OCI-LY7 (cell line): ENCODE measurements around the gene SLC35E2B. TPM values are rescaled to one million over a fixed set of nuclear protein-coding genes. Genes with fewer than 3 reads are reported as not detected.
"Not testable (repeated sequence)": the region's sequence is repeated elsewhere in the genome, so short reads cannot be mapped to it uniquely, and the experiment has no call there.

Experiments used
- BruUV-seq: library from RNA; stranded (reverse); fragments of 400-500 nt; replicated peaks from 2 replicates; lab custom pipeline; 2021; lab: Mats Ljungman, UMichigan
- CTCF ChIA-PET: fragments of 300-600 bp; sonication (Branson Sonifier 250); formaldehyde crosslinking; loops from one replicate; lab custom pipeline; 2022; ENCODE audit warnings: antibody characterized with exemption; ENCODE audit not compliant: unreplicated experiment; lab: Charles Lee
- POLR2A ChIA-PET: fragments of 300-600 bp; sonication (Branson Sonifier 250); formaldehyde crosslinking; loops from one replicate; lab custom pipeline; 2022; ENCODE audit warnings: antibody characterized with exemption; lab: Charles Lee
- DNase-seq: peaks from one replicate; pipeline ENCODE4 v3.0.0-alpha.2; 2015; ENCODE audit warnings: low spot score
- H2AFZ ChIP-seq: fragments of 200-600 bp; sonication (generic), shearing (Covaris generic); 2 replicates; pipeline ENCODE4 v1.6.1; 2014; ENCODE audit warnings: mild to moderate bottlenecking, antibody characterized with exemption, low read length, moderate library complexity
- H3K27ac ChIP-seq: fragments of 200-600 bp; sonication (generic); 2 replicates; pipeline ENCODE4 v1.5.1; 2014; ENCODE audit warnings: mixed run types, low read depth, mild to moderate bottlenecking, moderate library complexity, low read length, inconsistent platforms; ENCODE audit not compliant: poor library complexity, severe bottlenecking
- H3K36me3 ChIP-seq: fragments of 200-600 bp; sonication (generic); 2 replicates; pipeline ENCODE4 v1.6.1; 2014; ENCODE audit warnings: mild to moderate bottlenecking, antibody characterized with exemption, low read length, moderate library complexity, mixed read lengths; ENCODE audit not compliant: insufficient read depth
- H3K4me1 ChIP-seq: fragments of 200-600 bp; sonication (generic); 2 replicates; pipeline ENCODE4 v1.5.1; 2014; ENCODE audit warnings: mild to moderate bottlenecking, low read length; ENCODE audit not compliant: insufficient read depth, poor library complexity, severe bottlenecking
- H3K4me2 ChIP-seq: fragments of 200-600 bp; sonication (generic); 2 replicates; pipeline ENCODE4 v1.6.1; 2014; ENCODE audit warnings: mild to moderate bottlenecking, low read length
- H3K4me3 ChIP-seq: fragments of 200-600 bp; sonication (generic); 2 replicates; pipeline ENCODE4 v1.5.1; 2014; ENCODE audit warnings: mild to moderate bottlenecking, low read depth, low read length; ENCODE audit not compliant: poor library complexity, severe bottlenecking
- H3K79me2 ChIP-seq: fragments of 200-600 bp; sonication (generic); 2 replicates; pipeline ENCODE4 v1.6.1; 2016; ENCODE audit warnings: low read depth, mild to moderate bottlenecking, low read length, moderate library complexity, mixed read lengths; ENCODE audit not compliant: insufficient read depth
- H3K9me2 ChIP-seq: fragments of 200-600 bp; sonication (generic); 2 replicates; pipeline ENCODE4 v1.6.1; 2016; ENCODE audit warnings: mild to moderate bottlenecking, low read length, mixed read lengths; ENCODE audit not compliant: insufficient read depth
- H3K9me3 ChIP-seq: fragments of 200-600 bp; sonication (generic); 2 replicates; pipeline ENCODE4 v1.6.1; 2014; ENCODE audit warnings: mild to moderate bottlenecking, mixed run types, low read length, mixed read lengths
- H4K20me1 ChIP-seq: fragments of 200-600 bp; sonication (generic); 2 replicates; pipeline ENCODE4 v1.6.1; 2014; ENCODE audit warnings: mild to moderate bottlenecking, antibody characterized with exemption, low read length, moderate library complexity, mixed read lengths; ENCODE audit not compliant: insufficient read depth
- CTCF ChIP-seq: fragments of 200-600 bp; sonication (generic); conservative IDR thresholded peaks from 2 replicates; pipeline ENCODE4 v1.5.1; 2014; ENCODE audit warnings: mild to moderate bottlenecking, antibody characterized with exemption, low read length, moderate library complexity, mixed read lengths
- EZH2phosphoT487 ChIP-seq: fragments of 200-600 bp; sonication (generic); IDR thresholded peaks from 2 replicates; pipeline ENCODE4 v1.6.1; 2018; ENCODE audit warnings: low read depth, borderline replicate concordance, mild to moderate bottlenecking, mixed run types, antibody characterized with exemption, low read length, moderate library complexity, mixed read lengths
- intact Hi-C: fragments of 100-400 bp; cut with micrococcal nuclease; formaldehyde crosslinking; loops from one replicate; pipeline ENCODE4 v1.10.0; 2022; ENCODE audit not compliant: unreplicated experiment
- total RNA-seq, 2 experiments: library from RNA; depleted of rRNA in 1 of 2; stranded (reverse); fragments of >200 nt in 1 of 2; shearing (Covaris generic) in 1 of 2; gene quantifications; 2 replicates each; pipeline ENCODE4 v1.2.3, GENCODE V29; 2014 to 2022

SLC35E2B gene
- total RNA-seq, 2 experiments from 2014 or later = 26.6 to 58.9 TPM

DNA sequence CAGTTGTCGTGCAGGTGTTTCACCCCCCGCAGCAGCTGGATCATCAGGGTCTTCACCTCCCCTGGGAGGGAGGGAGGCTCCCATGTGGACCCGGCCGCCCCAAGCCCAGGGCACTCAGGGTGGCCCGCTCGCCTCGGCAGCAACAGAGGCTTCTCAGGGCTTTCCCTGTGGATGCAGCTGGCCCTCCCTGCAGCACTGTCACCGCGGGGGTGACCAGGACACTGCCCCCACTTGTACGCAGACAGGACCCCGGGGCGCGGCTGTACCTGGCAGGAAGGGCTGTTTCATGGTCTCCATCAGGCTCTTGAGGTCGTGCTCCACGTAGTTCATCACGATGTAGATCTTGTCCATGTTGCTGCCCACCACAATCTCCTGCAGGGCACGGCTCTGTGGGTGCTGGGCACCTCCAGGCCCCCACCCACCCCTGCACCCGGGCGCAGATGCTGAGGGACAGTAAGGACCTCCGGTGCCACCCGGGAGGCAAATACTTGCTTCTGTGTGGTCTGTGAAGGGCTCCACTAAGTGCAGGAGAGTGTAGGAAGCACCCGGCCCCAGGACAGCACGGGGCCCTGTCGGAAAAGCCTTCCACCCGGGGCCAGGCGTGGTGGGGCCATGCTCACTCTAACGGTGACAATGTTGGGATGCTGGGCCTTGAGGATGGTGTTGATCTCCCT, 11.8 kb upstream of the SLC35E2B start:
- H3K9me2 ChIP-seq, H3K4me2 ChIP-seq, H3K4me1 ChIP-seq, DNase-seq, CTCF ChIA-PET, H3K36me3 ChIP-seq, H2AFZ ChIP-seq, BruUV-seq, H4K20me1 ChIP-seq, H3K4me3 ChIP-seq, H3K27ac ChIP-seq, H3K9me3 ChIP-seq, POLR2A ChIA-PET, H3K79me2 ChIP-seq, intact Hi-C loops: not testable (repeated sequence)

- H3K4me3 ChIP-seq = no peak overlapping the region
- no peaks in the 10 kb centered on the region for H3K9me3 ChIP-seq
- H4K20me1 ChIP-seq = no peaks in the 10 kb centered on the region
- no TSS peak for BruUV-seq
- H3K4me2 ChIP-seq = no peak overlapping the region
- intact Hi-C loops = no loop called here
- no peak overlapping the region for H2AFZ ChIP-seq
- no peak for TF ChIP-seq CTCF
- TF ChIP-seq EZH2phosphoT487 = no peak
- ChIA-PET POLR2A (no interaction called here), CTCF (no interaction called here)
- H3K27ac ChIP-seq = no peak overlapping the region
- H3K36me3 ChIP-seq = peaks cover 7% of the 10 kb centered on the region; the same call in 1 of the 2 replicates
- no peak for DNase-seq
- no peaks in the 10 kb centered on the region for H3K9me2 ChIP-seq
- no peaks in the 10 kb centered on the region for H3K4me1 ChIP-seq
- H3K79me2 ChIP-seq = no peaks in the 10 kb centered on the region
These were observed 11.2 kb upstream of the SLC35E2B start for GRCh38 chr1:1703796-1704195.

- H4K20me1 ChIP-seq, H3K9me2 ChIP-seq, DNase-seq, intact Hi-C loops, H2AFZ ChIP-seq, H3K9me3 ChIP-seq, H3K79me2 ChIP-seq, H3K4me1 ChIP-seq, CTCF ChIA-PET, H3K36me3 ChIP-seq, H3K27ac ChIP-seq, H3K4me2 ChIP-seq, H3K4me3 ChIP-seq, BruUV-seq: not testable (repeated sequence)
- POLR2A ChIA-PET = interaction anchor here (0.6 kb wide), 1 partner anchor 64 kb away, joined by 5 read pairs; no protein-coding TSS in a partner anchor
These were observed 9.9 kb upstream of the SLC35E2B start for GRCh38 chr1:1702506-1702905.

DNA sequence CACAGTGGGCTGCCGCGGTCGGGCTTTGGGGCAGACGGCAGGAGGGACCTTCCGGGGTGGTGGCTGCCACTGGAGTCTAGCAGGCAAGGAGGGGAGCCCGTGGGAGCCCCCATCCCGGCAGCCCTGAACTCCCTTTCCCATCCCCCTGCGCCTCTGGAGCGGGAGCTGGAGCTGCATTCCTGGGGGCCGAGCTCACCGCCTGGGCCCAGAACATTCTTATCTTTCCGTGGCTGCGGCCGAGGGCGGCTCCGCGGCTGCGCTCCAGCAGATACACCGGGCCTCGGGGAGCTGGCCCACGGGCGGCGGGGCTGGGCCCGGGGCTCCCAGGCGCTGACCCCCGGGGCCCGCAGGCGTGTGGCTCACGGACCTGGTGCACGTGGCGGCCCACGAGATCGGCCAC, 8.0 kb upstream of the SLC35E2B start:
- H3K79me2 ChIP-seq, H3K27ac ChIP-seq, DNase-seq, H2AFZ ChIP-seq, H3K9me3 ChIP-seq, H3K36me3 ChIP-seq, intact Hi-C loops, CTCF ChIA-PET, H4K20me1 ChIP-seq, H3K4me2 ChIP-seq, H3K9me2 ChIP-seq, BruUV-seq, POLR2A ChIA-PET, H3K4me1 ChIP-seq, H3K4me3 ChIP-seq: not testable (repeated sequence)

DNA sequence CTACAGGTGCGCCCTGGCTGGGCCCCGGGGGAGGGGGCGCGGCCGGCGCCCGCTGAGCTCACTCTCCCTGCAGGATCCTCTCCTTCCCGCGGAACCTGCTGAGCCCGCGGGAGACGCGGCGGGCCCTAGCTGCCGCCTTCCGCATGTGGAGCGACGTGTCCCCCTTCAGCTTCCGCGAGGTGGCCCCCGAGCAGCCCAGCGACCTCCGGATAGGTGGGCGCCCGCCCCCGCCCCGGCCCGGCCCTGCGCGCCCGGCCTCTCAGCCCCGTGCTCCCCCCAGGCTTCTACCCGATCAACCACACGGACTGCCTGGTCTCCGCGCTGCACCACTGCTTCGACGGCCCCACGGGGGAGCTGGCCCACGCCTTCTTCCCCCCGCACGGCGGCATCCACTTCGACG, 7.5 kb upstream of the SLC35E2B start:
- H3K9me3 ChIP-seq, H3K4me1 ChIP-seq, H3K79me2 ChIP-seq, BruUV-seq, H3K36me3 ChIP-seq, H3K4me2 ChIP-seq, H3K4me3 ChIP-seq, H2AFZ ChIP-seq, H4K20me1 ChIP-seq, intact Hi-C loops, CTCF ChIA-PET, POLR2A ChIA-PET, H3K27ac ChIP-seq, DNase-seq, H3K9me2 ChIP-seq: not testable (repeated sequence)

DNA sequence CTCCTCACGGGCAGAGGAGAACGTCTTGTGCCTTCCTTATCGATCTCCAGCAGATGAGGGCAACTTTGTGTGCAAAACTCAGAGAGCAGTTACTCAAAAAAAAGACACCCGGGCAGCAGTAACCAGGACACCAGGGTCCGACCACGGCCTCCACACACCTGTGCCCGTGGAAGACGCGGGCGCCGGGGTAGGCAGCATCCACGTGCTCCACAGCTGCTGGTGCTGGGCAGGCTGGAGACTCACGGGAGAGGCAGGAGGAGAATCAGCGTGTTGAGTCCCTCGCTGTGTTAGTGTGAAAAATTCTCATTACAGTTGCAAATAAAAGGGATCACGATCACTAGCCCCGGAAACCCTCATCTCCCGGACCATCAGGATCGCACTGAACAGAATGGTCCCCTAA, 6.5 kb upstream of the SLC35E2B start:
- H3K4me1 ChIP-seq, H2AFZ ChIP-seq, intact Hi-C loops, H3K27ac ChIP-seq, H3K36me3 ChIP-seq, H3K9me2 ChIP-seq, POLR2A ChIA-PET, DNase-seq, CTCF ChIA-PET, H3K79me2 ChIP-seq, H3K4me3 ChIP-seq, H3K9me3 ChIP-seq, H3K4me2 ChIP-seq, H4K20me1 ChIP-seq: not testable (repeated sequence)
- BruUV-seq = TSS peak; percentile 82
